ENCODE measurements around the gene CAMSAP3. TPM values are rescaled to one million over a fixed set of nuclear protein-coding genes. Genes with fewer than 3 reads are reported as not detected.

Gene CAMSAP3
- polyA plus RNA-seq, 1 donor = 0.45 TPM

DNA sequence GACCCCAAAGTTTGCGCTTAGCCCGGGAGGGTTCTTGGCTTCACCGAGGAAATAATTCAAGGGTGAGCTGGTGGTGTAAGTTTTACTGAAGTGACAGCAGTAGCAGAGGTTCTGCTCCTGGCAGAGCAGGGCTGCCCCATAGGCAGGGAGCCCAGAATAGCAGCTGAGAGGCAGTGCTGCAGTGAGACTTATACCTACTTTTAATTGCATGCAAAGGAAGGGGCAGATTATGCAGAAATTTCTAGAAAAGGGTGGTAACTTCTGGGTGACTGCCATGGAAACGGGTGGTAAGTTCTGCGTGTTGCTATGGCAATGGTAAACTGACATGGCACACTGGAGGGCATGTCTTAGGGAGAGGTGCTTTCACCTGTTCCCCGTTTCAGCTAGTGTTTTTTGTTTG, 17.5 kb upstream of the CAMSAP3 start:
- DNase-seq = no peak

DNA sequence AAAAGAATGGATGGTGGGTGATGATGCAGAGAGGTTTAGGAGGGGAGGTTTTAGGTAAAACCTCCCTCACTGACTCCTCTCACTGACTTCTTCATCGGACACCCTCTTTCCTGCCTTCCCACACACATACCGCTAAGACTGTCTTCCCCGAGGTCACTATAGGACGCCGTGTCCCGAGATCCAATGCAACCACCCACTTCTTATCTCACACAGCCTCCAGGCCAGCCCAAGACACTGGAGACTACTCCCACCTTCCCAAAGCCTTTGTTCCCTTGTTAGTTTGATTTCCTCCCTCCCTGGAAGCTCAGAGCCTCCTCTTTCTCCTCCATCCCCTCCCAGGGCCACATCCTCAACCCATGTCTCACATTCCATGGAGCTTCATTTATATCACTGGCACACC, 16.5 kb upstream of the CAMSAP3 start:
- no peak for DNase-seq

DNA sequence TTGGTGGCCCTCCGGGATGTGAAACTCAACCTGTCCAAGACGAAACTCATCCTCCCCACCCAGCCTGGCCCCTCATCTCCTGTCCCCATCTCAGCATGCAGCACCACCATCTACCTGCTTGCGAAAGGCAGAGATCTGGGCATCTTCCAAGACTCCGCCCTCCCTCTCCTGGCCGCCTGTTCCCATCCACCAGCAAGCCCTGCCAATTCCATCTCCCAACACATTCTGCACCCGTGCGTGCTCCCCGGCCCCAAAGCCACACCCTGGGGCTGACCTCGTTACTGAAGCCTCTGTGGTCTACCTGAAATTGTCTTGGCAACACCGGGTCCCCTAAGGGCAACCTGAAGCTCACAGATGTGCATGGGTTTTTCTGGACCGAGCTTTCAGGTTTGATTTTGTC, 13.2 kb upstream of the CAMSAP3 start:
- no peak for DNase-seq

DNA sequence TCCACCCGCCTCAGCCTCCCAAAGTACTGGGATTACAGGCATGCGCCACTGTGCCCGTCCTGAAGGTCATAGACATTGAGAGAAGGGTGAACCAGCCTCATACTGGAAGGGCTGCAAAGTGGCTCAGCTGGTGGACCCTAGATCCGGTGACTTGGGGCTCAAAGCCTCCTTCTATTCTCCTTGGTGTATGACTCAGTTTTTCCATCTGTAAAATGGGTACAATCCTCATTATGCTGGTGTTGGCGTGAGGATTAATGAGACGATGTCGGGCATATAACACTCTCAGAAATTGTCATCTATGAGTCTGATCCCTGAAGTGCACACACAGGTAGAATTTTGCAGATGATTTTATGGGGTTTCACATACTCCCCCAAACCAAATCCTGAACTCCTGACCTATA, 5.8 kb upstream of the CAMSAP3 start:
- DNase-seq = no peak

DNA sequence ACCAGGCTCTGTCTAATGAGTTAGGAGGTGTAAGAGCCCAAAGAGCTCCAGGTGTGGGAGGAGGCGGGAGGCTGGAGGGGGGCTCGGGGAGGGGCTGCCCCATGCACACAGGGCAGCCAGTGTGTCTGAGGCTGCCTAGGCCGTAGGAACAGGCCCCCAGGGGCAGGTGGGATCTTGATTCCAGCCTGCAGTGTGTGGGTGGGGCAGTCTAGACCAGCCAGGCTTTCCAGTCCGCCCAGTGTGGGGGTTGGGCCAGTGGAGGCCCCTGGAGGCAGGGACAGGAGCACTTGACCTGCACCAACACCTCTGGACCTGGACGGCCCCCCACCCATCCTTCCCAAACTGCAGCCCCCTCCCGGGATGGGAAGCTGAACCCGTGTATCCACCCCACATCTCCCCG, 5.4 kb upstream of the CAMSAP3 start:
- no peak for DNase-seq

DNA sequence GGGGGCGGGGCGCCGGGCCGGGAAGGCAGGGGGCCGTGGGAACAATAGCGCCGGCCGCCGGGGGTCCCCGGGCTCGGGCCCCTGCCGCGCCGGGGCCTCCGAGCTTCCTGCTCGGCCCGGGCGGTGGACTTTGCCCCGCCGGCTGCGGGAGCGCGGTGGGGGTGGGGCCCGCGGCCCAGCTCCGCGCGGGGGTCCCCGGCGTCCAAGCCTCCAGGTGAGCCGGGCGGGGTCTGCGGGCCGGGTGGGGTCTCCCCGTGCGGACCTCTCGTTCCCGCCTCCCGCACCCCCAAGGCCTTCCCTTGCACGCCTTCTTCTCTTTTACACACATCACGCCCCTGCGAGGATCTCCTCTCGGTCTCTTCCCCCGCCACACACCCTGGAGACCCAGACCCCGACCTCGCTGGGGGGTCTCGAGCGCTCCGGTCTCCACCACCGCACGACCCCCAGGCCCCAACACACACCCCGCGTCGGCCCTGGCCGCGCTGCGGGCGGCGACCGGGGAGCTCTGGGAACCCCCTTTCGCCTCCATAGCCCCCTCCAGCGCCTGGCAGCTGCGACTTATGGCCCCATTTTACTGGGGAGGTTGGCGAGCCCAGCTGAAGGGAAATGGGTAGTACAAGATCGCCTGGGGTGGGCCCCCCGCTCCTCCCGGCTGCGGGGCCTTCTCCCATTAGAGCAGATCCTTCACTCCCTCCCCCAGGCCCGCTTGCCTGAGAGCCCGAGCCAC, 711 bp downstream of the CAMSAP3 start:
- no peak for DNase-seq

DNA sequence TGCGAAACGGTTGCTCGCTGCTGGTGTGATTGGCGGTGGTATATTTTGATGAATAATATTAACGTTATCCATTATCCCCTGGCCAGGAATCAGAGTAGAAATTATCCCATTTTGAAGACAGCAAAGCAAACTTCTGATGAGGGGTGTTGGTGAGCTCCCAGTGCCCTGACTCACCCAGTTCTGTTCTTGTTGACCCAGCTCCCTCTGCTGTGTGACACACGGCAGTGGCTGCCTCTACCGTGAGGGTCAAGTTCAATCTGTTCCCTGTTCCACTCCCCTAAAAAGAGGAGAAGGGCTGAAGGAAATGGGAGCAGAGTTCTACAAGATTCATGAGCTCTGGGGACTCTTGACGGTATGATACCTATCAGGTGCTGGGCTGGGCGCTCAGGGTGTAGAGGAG, 2.0 kb downstream of the CAMSAP3 start:
- no peak for DNase-seq

DNA sequence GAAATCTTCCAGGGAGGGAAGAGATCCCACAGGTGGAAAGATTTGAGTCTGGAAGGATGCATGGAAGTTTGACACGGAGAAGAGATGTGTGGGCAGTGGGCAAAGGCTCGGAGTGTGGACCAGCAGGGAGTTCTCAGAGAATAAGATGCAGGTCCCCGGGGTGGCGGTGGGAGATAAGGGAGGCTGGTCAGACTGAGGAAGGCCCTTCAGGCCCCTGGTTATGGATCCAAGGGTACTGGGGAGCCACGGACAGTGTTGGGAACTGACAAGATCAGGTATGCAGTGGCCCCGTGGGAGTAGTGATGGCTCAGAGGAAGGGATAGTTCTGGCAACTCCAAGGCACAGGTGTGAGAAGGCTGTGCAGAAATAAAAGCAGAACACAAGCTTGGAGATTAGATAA, 2.5 kb downstream of the CAMSAP3 start:
- DNase-seq = no peak

DNA sequence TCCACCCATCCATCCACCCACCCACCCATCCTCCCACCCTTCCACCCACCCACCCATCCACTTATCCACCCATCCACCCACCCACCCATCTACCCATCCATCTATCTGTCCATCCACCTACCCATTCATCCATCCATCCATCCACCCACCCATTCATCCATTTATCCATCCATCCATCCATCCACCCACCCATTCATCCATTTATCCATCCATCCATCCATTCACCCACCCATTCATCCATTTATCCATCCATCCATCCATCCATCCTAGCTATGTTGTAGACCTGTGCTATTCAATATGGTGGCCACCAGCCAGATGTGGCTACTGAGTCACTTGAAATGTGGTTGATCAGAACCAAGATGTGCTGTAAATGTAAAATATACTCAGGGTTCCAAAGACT, 5.1 kb downstream of the CAMSAP3 start:
- no peak for DNase-seq

DNA sequence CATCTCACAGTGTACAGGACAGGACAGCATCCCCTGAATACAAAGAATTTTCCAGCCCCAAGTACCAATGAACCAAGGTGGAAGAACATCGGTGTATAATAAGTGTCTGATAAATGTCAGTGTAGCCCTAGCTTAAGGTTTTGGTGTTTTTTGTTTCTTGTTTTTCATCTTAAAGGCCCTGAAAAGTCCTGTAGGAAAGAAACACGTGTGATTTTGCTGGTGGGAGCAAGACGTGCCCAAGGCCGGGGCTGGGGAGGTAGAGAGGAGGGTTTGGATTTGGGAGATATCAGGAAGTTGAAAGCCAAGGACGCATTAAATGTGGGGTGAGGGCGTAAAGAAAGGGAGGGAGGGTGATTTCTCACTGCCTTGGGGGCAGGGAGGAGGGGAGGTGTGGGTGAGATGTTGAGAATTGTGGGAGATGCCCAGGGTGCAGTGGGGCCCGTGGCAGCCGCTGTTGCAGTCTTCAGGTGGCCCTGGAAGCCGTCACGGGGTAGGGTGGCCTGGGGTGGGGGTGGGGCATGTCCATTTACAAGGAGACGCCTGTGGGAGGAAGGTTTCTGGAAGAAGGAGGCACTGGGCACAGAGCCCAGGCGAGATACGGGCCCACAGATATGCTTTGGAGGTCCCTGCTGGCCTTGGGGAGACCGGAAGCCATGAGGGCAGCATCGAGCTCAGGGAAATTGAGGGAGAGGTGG, 6.7 kb downstream of the CAMSAP3 start:
- no peak for DNase-seq

DNA sequence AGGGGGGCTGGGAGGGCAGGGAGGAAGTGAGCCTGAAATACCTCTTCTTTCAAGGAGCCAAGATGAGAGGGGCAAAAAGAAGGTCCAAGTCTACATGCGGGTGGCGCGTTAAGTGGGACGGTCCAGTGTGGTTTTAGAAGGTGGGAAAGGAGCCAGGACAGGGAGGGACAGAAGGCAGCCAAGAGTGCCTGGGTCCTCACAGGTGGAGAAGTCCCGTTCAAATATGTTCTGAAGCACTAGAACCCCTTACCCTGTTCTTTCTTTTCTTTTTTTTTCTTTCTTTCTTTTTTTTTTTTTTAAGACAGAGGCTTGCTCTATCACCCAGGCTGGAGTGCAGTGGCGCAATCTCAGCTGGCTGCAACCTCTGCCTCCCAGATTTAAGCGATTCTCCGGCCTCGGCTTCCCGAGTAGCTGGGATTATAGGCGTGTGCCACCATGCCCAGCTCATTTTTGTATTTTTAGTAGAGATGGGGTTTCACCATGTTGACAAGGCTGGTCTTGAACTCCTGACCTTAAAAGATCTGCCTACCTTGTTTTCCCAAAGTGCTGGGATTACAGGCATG, 7.4 kb downstream of the CAMSAP3 start:
- no peak for DNase-seq

DNA sequence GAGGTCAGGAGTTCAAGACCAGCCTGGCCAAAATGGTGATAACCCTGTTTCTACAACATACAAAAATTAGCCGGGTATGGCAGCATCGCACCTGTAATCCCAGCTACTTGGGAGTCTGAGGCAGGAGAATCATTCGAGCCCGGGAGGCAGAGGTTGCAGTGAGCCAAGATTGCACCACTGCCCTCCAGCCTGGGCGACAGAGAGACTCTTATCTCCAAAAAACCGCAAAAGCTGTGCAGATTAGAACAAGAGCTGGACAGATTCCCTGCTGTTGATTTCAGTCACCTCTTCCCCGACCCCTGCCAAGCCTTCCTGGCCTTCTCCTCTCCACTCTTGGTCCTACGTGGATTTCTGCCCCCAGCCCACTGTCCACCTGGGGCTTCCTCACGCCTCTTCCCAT, 8.3 kb downstream of the CAMSAP3 start:
- DNase-seq = no peak

DNA sequence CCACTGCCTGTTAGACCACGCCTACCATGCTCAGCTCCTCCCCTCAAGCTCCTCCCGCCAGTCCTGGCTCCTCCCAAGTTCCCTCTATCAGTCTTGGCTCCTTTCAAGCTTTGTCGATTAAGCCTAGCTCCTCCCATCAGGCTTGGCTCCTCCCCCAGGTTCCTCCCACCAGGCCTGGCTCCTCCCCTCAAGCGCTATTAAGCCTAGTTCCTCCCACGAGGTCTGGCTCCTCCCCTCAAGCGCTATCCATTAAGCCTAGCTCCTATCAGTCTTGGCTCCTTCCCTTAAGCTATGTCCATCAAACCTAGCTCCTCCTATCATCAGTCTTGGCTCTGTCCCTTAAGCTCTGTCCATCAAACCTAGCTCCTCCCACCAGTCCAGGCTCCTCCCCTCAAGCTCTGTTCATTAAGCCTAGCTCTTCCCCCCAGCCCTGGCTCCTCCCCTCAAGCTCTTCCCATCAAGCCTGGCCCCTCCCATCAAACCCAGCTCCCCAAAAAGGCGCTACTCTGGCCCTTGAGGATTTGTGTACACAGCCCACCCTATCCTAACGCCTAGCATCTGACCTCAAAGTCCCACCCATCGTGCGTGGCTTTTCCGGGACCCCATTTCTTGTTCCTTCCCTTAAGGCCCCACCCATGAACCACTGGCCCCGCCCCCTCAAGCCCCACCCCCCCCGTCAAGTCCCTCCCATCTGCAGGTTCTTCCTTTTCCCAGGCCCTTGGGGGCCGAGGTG, 10.0 kb downstream of the CAMSAP3 start:
- no peak for DNase-seq

DNA sequence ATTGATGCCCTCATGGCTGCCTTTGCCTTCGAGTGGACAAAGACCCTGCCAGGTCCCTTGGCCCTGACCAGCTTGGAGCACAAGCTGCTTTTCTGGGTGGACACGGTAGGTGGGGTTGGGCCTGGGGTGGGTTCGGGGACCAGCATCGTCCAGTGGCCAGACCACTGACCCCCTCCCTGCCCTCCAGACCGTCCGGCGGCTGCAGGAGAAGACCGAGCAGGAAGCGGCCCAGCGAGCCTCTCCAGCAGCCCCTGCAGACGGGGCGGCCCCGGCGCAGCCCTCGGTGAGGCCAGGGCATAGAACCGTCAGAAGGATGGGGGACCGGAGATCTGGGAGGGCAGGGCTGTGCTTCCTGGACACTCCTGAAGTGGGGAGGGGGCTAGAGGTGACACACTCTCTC, 10.6 kb downstream of the CAMSAP3 start:
- DNase-seq = no peak

DNA sequence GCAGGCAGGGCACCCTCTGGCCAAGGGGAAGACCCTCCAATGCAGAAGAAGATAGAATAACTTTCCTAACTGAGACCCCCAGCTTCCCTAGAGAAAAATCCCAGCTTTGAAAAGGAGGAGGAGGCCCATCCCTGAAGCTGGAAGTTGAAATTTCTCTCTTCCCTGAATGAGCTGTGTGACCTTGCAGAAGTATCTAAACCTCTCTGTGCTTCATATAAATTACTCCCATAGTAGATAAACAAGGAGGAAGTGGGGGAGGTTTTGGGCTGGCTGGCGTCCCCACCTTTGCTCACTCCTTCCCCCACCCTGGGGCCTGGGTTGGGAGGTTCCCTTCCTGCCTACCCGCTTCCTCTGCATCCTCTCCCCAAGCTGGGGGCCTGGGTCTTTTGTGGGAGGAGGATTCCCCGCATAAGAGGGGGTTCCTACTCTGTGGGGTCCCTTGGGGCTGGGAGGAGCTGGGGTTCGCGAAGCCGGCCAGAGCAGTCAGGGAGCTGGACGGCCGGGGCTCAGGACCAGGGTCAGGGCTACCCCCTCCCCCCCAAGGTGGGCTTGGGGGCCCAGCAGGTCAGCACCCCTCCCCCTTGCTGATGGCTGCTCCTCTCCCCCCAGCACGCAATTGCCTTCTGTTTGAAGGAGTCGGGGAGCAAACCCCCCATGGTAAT, 11.7 kb downstream of the CAMSAP3 start:
- DNase-seq = no peak

DNA sequence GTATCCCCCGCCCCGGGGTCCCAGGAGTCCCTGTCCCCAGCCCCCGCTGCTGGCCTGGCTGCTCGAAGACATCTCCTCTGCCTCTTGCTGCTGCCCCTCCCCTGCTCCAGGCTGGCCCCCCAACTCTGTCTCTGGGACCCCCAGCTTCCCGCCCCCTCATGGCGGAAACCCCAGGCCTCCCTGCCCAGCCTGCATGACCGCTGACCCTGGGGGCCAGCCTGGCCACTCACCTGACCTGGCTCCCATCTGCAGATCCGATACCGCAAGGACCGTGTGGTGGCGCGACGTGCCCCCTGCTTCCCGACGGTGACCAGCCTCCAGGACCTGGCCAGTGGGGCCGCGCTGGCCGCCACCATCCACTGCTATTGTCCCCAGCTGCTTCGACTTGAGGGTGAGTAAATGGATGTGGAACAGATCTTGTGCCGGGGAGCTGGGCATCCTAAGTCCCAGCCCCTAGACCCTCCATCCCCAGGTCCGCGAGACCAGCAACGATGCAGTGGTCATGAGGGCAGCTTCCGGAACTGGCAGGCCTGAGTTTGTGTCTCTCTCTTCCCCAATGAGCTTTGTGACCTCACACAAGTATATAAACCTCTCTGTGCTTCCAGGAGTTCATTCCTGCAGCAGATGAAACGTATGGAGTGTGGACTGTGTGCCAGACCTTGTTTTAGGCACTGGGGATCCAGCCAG, 12.4 kb downstream of the CAMSAP3 start:
- DNase-seq = no peak

DNA sequence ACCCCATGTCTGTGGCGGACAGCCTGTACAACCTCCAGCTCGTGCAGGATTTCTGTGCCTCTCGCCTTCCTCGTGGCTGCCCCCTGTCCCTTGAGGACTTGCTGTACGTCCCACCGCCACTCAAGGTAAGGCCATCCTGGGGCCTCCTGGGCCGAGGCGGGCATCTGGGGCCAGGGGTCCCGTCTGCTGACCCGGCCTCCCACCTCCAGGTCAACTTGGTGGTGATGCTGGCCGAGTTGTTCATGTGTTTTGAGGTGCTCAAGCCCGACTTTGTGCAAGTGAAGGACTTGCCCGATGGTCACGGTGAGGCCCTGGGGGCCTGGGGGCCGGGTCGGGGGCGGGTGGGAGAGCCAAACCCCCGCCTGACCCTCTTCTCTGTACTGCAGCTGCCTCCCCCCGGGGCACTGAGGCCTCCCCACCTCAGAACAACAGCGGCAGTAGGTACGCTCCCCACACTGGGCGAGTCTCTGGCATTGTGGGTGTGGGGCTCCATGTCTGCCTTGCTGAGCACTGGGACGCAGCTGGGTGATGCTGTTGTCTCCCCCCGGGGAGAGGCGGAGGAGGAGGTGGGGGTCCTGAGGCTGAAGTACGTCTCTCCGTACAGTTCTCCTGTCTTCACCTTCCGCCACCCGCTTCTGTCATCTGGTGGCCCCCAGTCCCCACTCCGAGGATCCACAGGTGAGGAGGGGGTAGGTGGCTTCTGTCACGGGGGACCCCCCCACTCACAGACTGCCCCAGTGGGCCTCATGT, 15.0 kb downstream of the CAMSAP3 start:
- no peak for DNase-seq

DNA sequence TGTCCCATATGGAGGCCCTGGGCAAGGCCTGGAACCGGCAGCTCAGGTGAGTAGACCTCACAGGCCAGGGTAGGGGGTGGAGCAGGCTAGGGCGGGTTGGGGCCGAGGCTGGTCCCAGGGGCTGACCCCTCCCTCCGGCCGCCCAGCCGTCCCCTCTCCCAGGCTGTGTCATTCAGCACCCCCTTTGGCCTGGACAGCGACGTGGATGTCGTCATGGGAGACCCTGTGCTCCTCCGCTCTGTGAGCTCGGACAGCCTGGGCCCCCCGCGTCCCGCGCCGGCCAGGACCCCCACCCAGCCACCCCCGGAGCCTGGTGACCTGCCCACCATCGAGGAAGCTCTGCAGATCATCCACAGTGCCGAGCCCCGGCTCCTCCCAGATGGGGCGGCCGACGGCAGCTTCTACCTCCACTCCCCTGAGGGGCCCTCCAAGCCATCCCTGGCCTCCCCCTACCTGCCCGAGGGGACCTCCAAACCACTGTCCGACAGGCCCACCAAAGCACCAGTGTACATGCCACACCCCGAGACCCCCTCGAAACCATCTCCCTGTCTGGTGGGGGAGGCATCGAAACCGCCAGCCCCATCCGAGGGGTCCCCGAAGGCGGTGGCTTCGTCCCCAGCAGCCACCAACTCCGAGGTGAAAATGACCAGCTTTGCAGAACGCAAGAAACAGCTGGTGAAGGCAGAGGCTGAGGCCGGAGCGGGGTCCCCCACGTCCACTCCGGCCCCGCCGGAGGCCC, 16.0 kb downstream of the CAMSAP3 start:
- DNase-seq = no peak

DNA sequence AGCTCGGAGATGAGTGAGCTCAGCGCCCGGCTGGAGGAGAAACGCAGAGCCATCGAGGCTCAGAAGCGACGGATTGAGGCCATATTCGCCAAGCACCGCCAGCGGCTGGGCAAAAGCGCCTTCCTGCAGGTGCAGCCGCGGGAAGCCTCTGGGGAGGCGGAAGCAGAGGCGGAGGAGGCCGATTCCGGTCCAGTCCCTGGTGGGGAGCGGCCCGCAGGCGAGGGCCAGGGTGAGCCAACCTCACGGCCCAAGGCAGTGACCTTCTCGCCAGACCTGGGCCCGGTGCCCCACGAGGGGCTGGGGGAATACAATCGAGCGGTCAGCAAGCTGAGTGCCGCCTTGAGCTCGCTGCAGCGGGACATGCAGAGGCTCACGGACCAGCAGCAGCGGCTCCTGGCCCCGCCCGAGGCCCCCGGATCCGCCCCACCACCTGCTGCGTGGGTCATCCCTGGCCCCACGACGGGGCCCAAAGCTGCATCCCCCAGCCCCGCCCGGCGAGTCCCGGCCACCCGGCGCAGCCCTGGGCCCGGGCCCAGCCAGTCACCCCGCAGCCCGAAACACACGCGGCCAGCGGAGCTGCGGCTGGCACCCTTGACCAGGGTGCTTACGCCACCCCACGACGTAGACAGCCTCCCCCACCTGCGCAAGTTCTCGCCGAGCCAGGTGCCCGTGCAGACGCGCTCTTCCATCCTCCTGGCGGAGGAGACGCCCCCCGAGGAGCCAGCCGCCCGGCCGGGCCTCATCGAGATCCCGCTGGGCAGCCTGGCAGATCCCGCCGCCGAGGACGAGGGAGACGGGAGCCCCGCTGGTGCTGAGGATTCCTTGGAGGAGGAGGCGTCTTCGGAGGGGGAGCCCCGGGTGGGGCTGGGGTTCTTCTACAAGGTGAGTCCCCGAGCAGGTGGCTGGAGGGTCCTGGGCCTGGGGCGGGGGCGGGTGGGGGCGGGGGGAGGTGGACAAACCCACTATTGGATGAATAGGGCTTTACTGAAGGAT, 16.9 kb downstream of the CAMSAP3 start:
- DNase-seq = no peak

All from hindlimb muscle (tissue), 1 donor.